H9 (cell line): ENCODE measurements around the gene TMEM63B. TPM values are rescaled to one million over a fixed set of nuclear protein-coding genes. Genes with fewer than 3 reads are reported as not detected.

ENCODE experiments used
- DNase-seq: peaks from one replicate; pipeline ENCODE4 v3.0.0-alpha.2; 2017
- H2AFZ ChIP-seq: one replicate; pipeline ENCODE4 v1.6.1; 2013; ENCODE audit warnings: mild to moderate bottlenecking, low read length, control low read depth, moderate library complexity
- H2AK5ac ChIP-seq: 2 replicates; pipeline ENCODE4 v1.6.1; 2013; ENCODE audit warnings: low read length, control low read depth, mixed read lengths; ENCODE audit not compliant: insufficient read length
- H2BK120ac ChIP-seq: one replicate; pipeline ENCODE4 v1.6.1; 2013; ENCODE audit warnings: low read depth, mild to moderate bottlenecking, low read length, control low read depth, inconsistent platforms; ENCODE audit not compliant: poor library complexity, severe bottlenecking
- H2BK12ac ChIP-seq: 2 replicates; pipeline ENCODE4 v1.6.1; 2013; ENCODE audit warnings: low read length, control low read depth, mixed read lengths, low read depth; ENCODE audit not compliant: insufficient read length
- H2BK15ac ChIP-seq: 2 replicates; pipeline ENCODE4 v1.6.1; 2013; ENCODE audit warnings: low read depth, low read length, control low read depth
- H2BK20ac ChIP-seq: one replicate; pipeline ENCODE4 v1.6.1; 2013; ENCODE audit warnings: low read depth, mild to moderate bottlenecking, low read length, control low read depth, inconsistent platforms; ENCODE audit not compliant: poor library complexity, severe bottlenecking
- H2BK5ac ChIP-seq: 2 replicates; pipeline ENCODE4 v1.6.1; 2013; ENCODE audit warnings: low read length, control low read depth, mixed read lengths; ENCODE audit not compliant: insufficient read length
- H3K14ac ChIP-seq: 2 replicates; pipeline ENCODE4 v1.6.1; 2013; ENCODE audit warnings: low read length, control low read depth; ENCODE audit not compliant: insufficient read depth
- H3K18ac ChIP-seq: 2 replicates; pipeline ENCODE4 v1.6.1; 2013; ENCODE audit warnings: low read depth, mild to moderate bottlenecking, mixed read lengths, low read length, control low read depth; ENCODE audit not compliant: insufficient read length
- H3K23ac ChIP-seq: 2 replicates; pipeline ENCODE4 v1.6.1; 2013; ENCODE audit warnings: low read length, control low read depth, mixed read lengths, low read depth; ENCODE audit not compliant: insufficient read length
- H3K23me2 ChIP-seq: 2 replicates; pipeline ENCODE4 v1.6.1; 2013; ENCODE audit warnings: low read depth, mild to moderate bottlenecking, mixed read lengths, low read length, control low read depth; ENCODE audit not compliant: insufficient read length, poor library complexity, severe bottlenecking
- H3K27ac ChIP-seq: 2 replicates; pipeline ENCODE4 v1.5.1; 2013; ENCODE audit warnings: low read length, control low read depth, mixed read lengths, low read depth; ENCODE audit not compliant: insufficient read length
- H3K27me3 ChIP-seq: 2 replicates; pipeline ENCODE4 v1.6.1; 2013; ENCODE audit warnings: low read length, control low read depth, inconsistent platforms; ENCODE audit not compliant: insufficient read depth
- H3K4ac ChIP-seq: 2 replicates; pipeline ENCODE4 v1.6.1; 2013; ENCODE audit warnings: low read depth, mild to moderate bottlenecking, control low read depth, inconsistent platforms, low read length, moderate library complexity
- H3K4me1 ChIP-seq: 2 replicates; pipeline ENCODE4 v1.6.1; 2013; ENCODE audit warnings: low read length, control low read depth, inconsistent platforms; ENCODE audit not compliant: insufficient read depth
- H3K4me2 ChIP-seq: 2 replicates; pipeline ENCODE4 v1.6.1; 2013; ENCODE audit warnings: low read length, control low read depth, mixed read lengths; ENCODE audit not compliant: insufficient read length, insufficient read depth
- H3K56ac ChIP-seq: 2 replicates; pipeline ENCODE4 v1.6.1; 2013; ENCODE audit warnings: low read depth, mild to moderate bottlenecking, mixed read lengths, low read length, control low read depth; ENCODE audit not compliant: insufficient read length
- H3K79me1 ChIP-seq: 2 replicates; pipeline ENCODE4 v1.6.1; 2013; ENCODE audit warnings: low read depth, mild to moderate bottlenecking, moderate library complexity, low read length, control low read depth, inconsistent platforms; ENCODE audit not compliant: insufficient read depth, poor library complexity, severe bottlenecking
- H3K79me2 ChIP-seq: 2 replicates; pipeline ENCODE4 v1.6.1; 2013; ENCODE audit warnings: low read length, control low read depth, inconsistent platforms; ENCODE audit not compliant: insufficient read depth
- H3K9ac ChIP-seq: 2 replicates; pipeline ENCODE4 v1.6.1; 2013; ENCODE audit warnings: low read length, control low read depth, mixed read lengths; ENCODE audit not compliant: insufficient read length; ENCODE audit errors: extremely low read depth
- H3K9me3 ChIP-seq: one replicate; pipeline ENCODE4 v1.6.1; 2013; ENCODE audit warnings: low read depth, low read length, inconsistent platforms; ENCODE audit not compliant: control insufficient read depth
- H3T11ph ChIP-seq: one replicate; pipeline ENCODE4 v1.6.1; 2013; ENCODE audit warnings: mild to moderate bottlenecking, low read length, control low read depth, inconsistent platforms
- H4K20me1 ChIP-seq: one replicate; pipeline ENCODE4 v1.6.1; 2013; ENCODE audit not compliant: control insufficient read depth, insufficient read length, insufficient read depth
- H4K5ac ChIP-seq: 2 replicates; pipeline ENCODE4 v1.6.1; 2013; ENCODE audit warnings: low read depth, mild to moderate bottlenecking, mixed read lengths, low read length, control low read depth; ENCODE audit not compliant: insufficient read length
- H4K8ac ChIP-seq: replicated peaks from 2 replicates; pipeline ENCODE4 v1.6.1; 2013; ENCODE audit warnings: low read length, control low read depth, mixed read lengths, low read depth; ENCODE audit not compliant: insufficient read length
- H4K91ac ChIP-seq: 2 replicates; pipeline ENCODE4 v1.6.1; 2013; ENCODE audit warnings: low read depth, mild to moderate bottlenecking, moderate library complexity, mixed read lengths, low read length, control low read depth; ENCODE audit not compliant: insufficient read length
- H3K27ac Mint-ChIP-seq, 3 experiments: 2 replicates in 2 of 3; 3 replicates in 1 of 3; pipeline ENCODE4 v1.8.0; 2020 to 2021; ENCODE audit warnings: mixed read lengths in 3 of 3, mild to moderate bottlenecking in 1 of 3, moderate library complexity in 1 of 3
- H3K27me3 Mint-ChIP-seq: 2 replicates; pipeline ENCODE4 v1.8.0; 2021; ENCODE audit warnings: low read depth, mild to moderate bottlenecking, moderate library complexity, mixed read lengths
- H3K36me3 Mint-ChIP-seq, 3 experiments: 2 replicates in 2 of 3; 3 replicates in 1 of 3; pipeline ENCODE4 v1.8.0; 2020 to 2021; ENCODE audit warnings: low read depth in 3 of 3, mixed read lengths in 3 of 3; ENCODE audit not compliant: insufficient read depth in 1 of 3
- H3K4me1 Mint-ChIP-seq, 2 experiments: 2 replicates each; pipeline ENCODE4 v1.8.0; 2020; ENCODE audit warnings: mixed read lengths in 2 of 2
- H3K4me3 Mint-ChIP-seq, 2 experiments: 2 replicates in 1 of 2; 3 replicates in 1 of 2; pipeline ENCODE4 v1.8.0; 2020 to 2021; ENCODE audit warnings: mild to moderate bottlenecking in 2 of 2, mixed read lengths in 2 of 2, moderate library complexity in 1 of 2
- H3K9me3 Mint-ChIP-seq, 2 experiments: 2 replicates in 1 of 2; 3 replicates in 1 of 2; pipeline ENCODE4 v1.8.0; 2020; ENCODE audit warnings: mild to moderate bottlenecking in 2 of 2, mixed read lengths in 2 of 2, moderate library complexity in 1 of 2
- WGBS: extraction: QIAGEN DNeasy Blood & Tissue Kit; methylation state at CpG from one replicate; pipeline ENCODE4 v1.1.7; 2013; ENCODE audit warnings: missing lambda C conversion rate, low lambda C conversion rate, mixed read lengths; ENCODE audit not compliant: insufficient read length; ENCODE audit errors: extremely low coverage; 5-methylcytosine and 5-hydroxymethylcytosine counted together
- total RNA-seq: library from RNA; stranded (reverse); gene quantifications from 2 replicates; pipeline ENCODE4 v1.2.1, GENCODE V29; 2021
- TF ChIP-seq, protein P1 (sequence below): fragments of 200-600 bp; sonication (generic); conservative IDR thresholded peaks from 3 replicates; pipeline ENCODE4 v1.8.0; 2021; ENCODE audit warnings: antibody characterized with exemption, mild to moderate bottlenecking

The TMEM63B gene
- total RNA-seq, 1 experiment from 2014 or later, result 56.3 TPM

DNA sequence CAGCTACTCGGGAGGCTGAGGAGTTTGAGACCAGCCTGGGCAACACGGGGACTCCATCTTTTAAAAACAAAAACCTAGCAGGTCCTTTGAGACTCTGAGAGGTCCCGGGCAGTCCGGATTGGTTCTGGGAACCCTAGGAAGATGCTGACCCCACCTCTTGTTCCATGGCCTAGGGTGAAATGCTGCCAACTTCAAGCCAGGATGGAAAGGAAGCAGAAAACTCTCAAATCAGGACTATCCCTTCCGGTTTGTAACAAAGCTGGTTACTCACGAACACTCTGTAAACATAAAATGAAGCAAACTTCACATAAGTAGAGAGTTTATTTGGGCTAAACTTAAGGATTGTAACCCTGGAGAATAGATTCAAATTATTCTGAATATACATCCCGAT is 59.3 kb downstream of the TMEM63B start:
- H3K23me2 ChIP-seq, result no peaks in the 10 kb centered on the region
- no peak overlapping the region for H3K4me3 Mint-ChIP-seq
- H4K20me1 ChIP-seq, result no peaks in the 10 kb centered on the region
- H3K4me1 Mint-ChIP-seq, result peaks cover 19 to 27% of the 10 kb centered on the region in 2 experiments
- no peak overlapping the region for H3K4ac ChIP-seq
- no peaks in the 10 kb centered on the region for H3K79me1 ChIP-seq
- H4K8ac ChIP-seq, result no peak overlapping the region
- no peak overlapping the region for H4K5ac ChIP-seq
- H2AK5ac ChIP-seq, result no peak overlapping the region
- no peaks in the 10 kb centered on the region for H3K27me3 ChIP-seq
- H3K14ac ChIP-seq, result no peak overlapping the region
- H3K27ac ChIP-seq, result no peak overlapping the region
- no peaks in the 10 kb centered on the region for H3K36me3 Mint-ChIP-seq
- no peaks in the 10 kb centered on the region; a peak in 1 of 5 replicates for H3K9me3 Mint-ChIP-seq
- H3K4me2 ChIP-seq, result no peak overlapping the region
- no peak overlapping the region for H3K56ac ChIP-seq
- no peak overlapping the region for H2AFZ ChIP-seq
- H2BK20ac ChIP-seq, result no peak overlapping the region
- no peak overlapping the region for H2BK120ac ChIP-seq
- H3K27ac Mint-ChIP-seq, result no peak overlapping the region
- H2BK12ac ChIP-seq, result no peak overlapping the region
- DNase-seq, result no peak
- H3K9ac ChIP-seq, result no peak overlapping the region
- no peak overlapping the region for H3K23ac ChIP-seq
- no peak overlapping the region for H3K18ac ChIP-seq
- H3K9me3 ChIP-seq, result no peaks in the 10 kb centered on the region
- H4K91ac ChIP-seq, result no peak overlapping the region
- H3T11ph ChIP-seq, result no peak overlapping the region
- peaks cover 8% of the 10 kb centered on the region; the same call in 1 of the 2 replicates for H3K4me1 ChIP-seq
- TF ChIP-seq, protein P1, sequence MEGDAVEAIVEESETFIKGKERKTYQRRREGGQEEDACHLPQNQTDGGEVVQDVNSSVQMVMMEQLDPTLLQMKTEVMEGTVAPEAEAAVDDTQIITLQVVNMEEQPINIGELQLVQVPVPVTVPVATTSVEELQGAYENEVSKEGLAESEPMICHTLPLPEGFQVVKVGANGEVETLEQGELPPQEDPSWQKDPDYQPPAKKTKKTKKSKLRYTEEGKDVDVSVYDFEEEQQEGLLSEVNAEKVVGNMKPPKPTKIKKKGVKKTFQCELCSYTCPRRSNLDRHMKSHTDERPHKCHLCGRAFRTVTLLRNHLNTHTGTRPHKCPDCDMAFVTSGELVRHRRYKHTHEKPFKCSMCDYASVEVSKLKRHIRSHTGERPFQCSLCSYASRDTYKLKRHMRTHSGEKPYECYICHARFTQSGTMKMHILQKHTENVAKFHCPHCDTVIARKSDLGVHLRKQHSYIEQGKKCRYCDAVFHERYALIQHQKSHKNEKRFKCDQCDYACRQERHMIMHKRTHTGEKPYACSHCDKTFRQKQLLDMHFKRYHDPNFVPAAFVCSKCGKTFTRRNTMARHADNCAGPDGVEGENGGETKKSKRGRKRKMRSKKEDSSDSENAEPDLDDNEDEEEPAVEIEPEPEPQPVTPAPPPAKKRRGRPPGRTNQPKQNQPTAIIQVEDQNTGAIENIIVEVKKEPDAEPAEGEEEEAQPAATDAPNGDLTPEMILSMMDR, result no peak
- no peak overlapping the region for H2BK15ac ChIP-seq
- H3K27me3 Mint-ChIP-seq, result peaks cover 4% of the 10 kb centered on the region
- H2BK5ac ChIP-seq, result no peak overlapping the region
- H3K79me2 ChIP-seq, result no peaks in the 10 kb centered on the region
- WGBS, result no CpG with 5 or more reads among the region's 7 CpGs
